ENCODE data around the gene MKKS. TPM values are rescaled to one million over a fixed set of nuclear protein-coding genes. Genes with fewer than 3 reads are reported as not detected.

MKKS gene
- polyA plus RNA-seq, 1 experiment = 18.9 TPM

GRCh38 chr20:10356628-10357027 lies 77.4 kb downstream of the MKKS start:
- H3K4me3 ChIP-seq (ENCODE audit: low read depth, low read length) = no peak overlapping the region
- POLR2A ChIA-PET = no interaction called here
- no peak overlapping the region for H3K27ac ChIP-seq (ENCODE audit: low read depth, low read length)
- H3K9me3 ChIP-seq (ENCODE audit: control insufficient read depth, insufficient read depth, low read length) = no peaks in the 10 kb centered on the region
- no peak for TF ChIP-seq CTCF (IDR thresholded peaks at IDR 0.05; ENCODE audit: low read depth, low read length)
- H3K27me3 ChIP-seq (ENCODE audit: control insufficient read depth, insufficient read depth, low read length) = no peaks in the 10 kb centered on the region
- DNase-seq (ENCODE audit: low read depth, low spot score) = no peak
- CTCF ChIA-PET = interaction anchor here (0.6 kb wide), 1 partner anchor 30 kb away, joined by 5 read pairs; no protein-coding TSS in a partner anchor

- no peaks in the 10 kb centered on the region for H3K27me3 ChIP-seq (ENCODE audit: control insufficient read depth, insufficient read depth, low read length)
- POLR2A ChIA-PET = no interaction called here
- no peaks in the 10 kb centered on the region for H3K9me3 ChIP-seq (ENCODE audit: control insufficient read depth, insufficient read depth, low read length)
- no peak overlapping the region for H3K27ac ChIP-seq (ENCODE audit: low read depth, low read length)
- TF ChIP-seq CTCF (IDR thresholded peaks at IDR 0.05; ENCODE audit: low read depth, low read length) = no peak
- CTCF ChIA-PET = interaction anchor here (0.9 to 1.7 kb wide), 3 partner anchors 33 to 375 kb away, joined by 3 to 4 read pairs (median 4); no protein-coding TSS in a partner anchor
- no peak for DNase-seq (ENCODE audit: low read depth, low spot score)
- H3K4me3 ChIP-seq (ENCODE audit: low read depth, low read length) = no peak overlapping the region
Observed at GRCh38 chr20:10352934-10353824, 80.8 kb downstream of the MKKS start.

Other genes with a start within 250 kb of the MKKS start
- gene SNAP25, start 215.4 kb downstream of the MKKS start, polyA plus RNA-seq (2011; rRNA removed) = 5.3 and 6.6 TPM in 2 replicates
- 2.1 and 2.8 TPM in 2 replicates for gene SLX4IP, start 1.1 kb upstream of the MKKS start, polyA plus RNA-seq (2011; rRNA removed)
- 13.5 and 17.9 TPM in 2 replicates for gene JAG1, start 239.8 kb upstream of the MKKS start, polyA plus RNA-seq (2011; rRNA removed)